Heart left ventricle (tissue), 16 donors: ENCODE data around the gene DGCR6L. TPM values are rescaled to one million over a fixed set of nuclear protein-coding genes. Genes with fewer than 3 reads are reported as not detected.

Source experiments
- ATAC-seq, 4 donors: fragments of 200-7000 bp; cut with Tn5 transposase; one replicate each; pipeline ENCODE4 v1.9.1; 2020 to 2022; ENCODE audit warnings: moderate library complexity in 4 of 4, mild to moderate bottlenecking in 3 of 4, moderate number of reproducible peaks in 1 of 4
- DNase-seq, 5 donors: peaks; one replicate each; pipeline ENCODE4 v3.0.0-alpha.2; 2020
- H3K27ac ChIP-seq, 12 donors: fragments of 200-600 bp; sonication (generic) in 4 of 12; one replicate each; pipeline versions ENCODE4 v1.5.0 to v1.8.0; 2016 to 2022; ENCODE audit warnings: mild to moderate bottlenecking in 2 of 12
- H3K27me3 ChIP-seq, 9 donors: fragments of 200-600 bp; sonication (generic) in 2 of 9; one replicate each; pipeline versions ENCODE4 v1.5.1 to v1.8.0; 2016 to 2022; ENCODE audit warnings: mild to moderate bottlenecking in 3 of 9
- H3K36me3 ChIP-seq, 9 donors: fragments of 200-600 bp; sonication (generic) in 2 of 9; one replicate each; pipeline versions ENCODE4 v1.5.0 to v1.8.0; 2018 to 2022; ENCODE audit warnings: mild to moderate bottlenecking in 2 of 9
- H3K4me1 ChIP-seq, 12 donors: fragments of 200-600 bp; sonication (generic) in 4 of 12; one replicate each; pipeline versions ENCODE4 v1.5.0 to v1.8.0; 2016 to 2022; ENCODE audit warnings: mild to moderate bottlenecking in 3 of 12
- H3K4me3 ChIP-seq, 12 donors: fragments of 200-600 bp; sonication (generic) in 4 of 12; one replicate each; pipeline versions ENCODE4 v1.5.0 to v1.8.0; 2017 to 2022; ENCODE audit warnings: mild to moderate bottlenecking in 9 of 12, moderate library complexity in 4 of 12
- H3K9me3 ChIP-seq, 12 donors: fragments of 200-600 bp; sonication (generic) in 4 of 12; one replicate each; pipeline versions ENCODE4 v1.5.0 to v1.8.0; 2016 to 2022; ENCODE audit warnings: mild to moderate bottlenecking in 1 of 12
- CTCF ChIP-seq, 12 donors: fragments of 200-600 bp; sonication (generic) in 4 of 12; IDR thresholded peaks; one replicate each; pipeline versions ENCODE4 v1.5.0 to v1.8.0; 2018 to 2022; ENCODE audit warnings: antibody characterized with exemption in 12 of 12, mild to moderate bottlenecking in 5 of 12
- POLR2A ChIP-seq, 2 donors: fragments of 450-650 bp; IDR thresholded peaks; one replicate each; pipeline ENCODE4 v1.6.1; 2017; ENCODE audit warnings: antibody characterized with exemption in 2 of 2, mild to moderate bottlenecking in 2 of 2, moderate library complexity in 2 of 2
- WGBS, 4 donors: extraction: QIAGEN DNeasy Blood & Tissue Kit in 2 of 4; methylation state at CpG; one replicate each; pipeline versions ENCODE4 v1.1.5 to v1.1.7; 2013 to 2018; 5-methylcytosine and 5-hydroxymethylcytosine counted together
- intact Hi-C, 10 donors: fragments of 100-400 bp; cut with DNase I; formaldehyde crosslinking; loops; one replicate each; pipeline versions ENCODE4 v1.11.1 to v1.14.2; 2022
- polyA plus RNA-seq, 2 donors: library from polyadenylated mRNA; stranded (reverse); fragments of 200-250 nt; gene quantifications; one replicate each; pipeline ENCODE4 v1.2.3, GENCODE V29; 2013
- total RNA-seq, 9 donors: library from RNA; depleted of rRNA in 2 of 9; stranded (reverse); fragments of >200 nt in 2 of 9; fragmentation: NEBNext Ultra II Directional in 3 of 9; extraction: Animal tissue kit (Norgen Biotek cat#: 25700) in 3 of 9; gene quantifications; one replicate each; pipeline versions ENCODE4 v1.1.0 to v1.2.4, GENCODE V29; 2016 to 2023
- donor health status: ischemic (EF 13 %, LVEDD 7.1; RV severe dilation, severe dysfunction).
- donor health status: healthy with polysubstance abuse.
- donor health status: DM: no; HTN: yes; CAD: no.
- donor health status: DM: no; HTN: no; CAD: no.
- donor health status: ischemic (EF 25% LVEDD 6.9; RV normal size, moderate dysfunction).
- donor health status: ischemic (EF 25% LVEDD 5.7; RV mildly dilated, moderate dysfunction).
- donor health status: healthy.
- donor health status: DM: yes; HTN: yes; CAD: no.
- donor health status: ischemic (EF 35%, LVEDD 5.7; RV mildly dilated, moderate dysfunction).
- donor health status: nonischemic (EF 11% LVEDD 7.7; RV severe dilation, severe dysfunction).
- donor health status: DM: yes; HTN: yes; CAD: no.
- donor health status: PGD.
- donor health status: ischemic (EF 29% LVEDD 5.4; RV normal size, mild dysfunction).
- donor health status: nonischemic (EF 23%, LVEDD 6.1; RV moderate dilation, normal function).

DGCR6L gene
- total and polyA plus RNA-seq, 11 donors, result 31.8 to 101 (median 46.1) TPM

GRCh38 chr22:20284471-20285086 lies 35.3 kb downstream of the DGCR6L start:
- peaks cover 0 to 6% (median 0%) of the 10 kb centered on the region in 9 donors for H3K27me3 ChIP-seq
- DNase-seq (no peak), ATAC-seq (no peak)
- H3K9me3 ChIP-seq, result no peaks in the 10 kb centered on the region
- no peak overlapping the region for H3K27ac ChIP-seq
- H3K4me1 ChIP-seq, result no peaks in the 10 kb centered on the region
- intact Hi-C loops, result loop anchor here (1.0 to 5.0 kb wide), 5 partner anchors 126 to 312 kb away; no protein-coding TSS in a partner anchor
- no peaks in the 10 kb centered on the region for H3K36me3 ChIP-seq
- TF ChIP-seq CTCF (IDR thresholded peaks at IDR 0.05) (no peak), POLR2A (IDR thresholded peaks at IDR 0.05) (no peak)
- WGBS, 4 donors, result 84 to 88% (median 86%) methylated on average over 8 to 13 of the region's 13 CpGs
- H3K4me3 ChIP-seq, result no peak overlapping the region

DNA sequence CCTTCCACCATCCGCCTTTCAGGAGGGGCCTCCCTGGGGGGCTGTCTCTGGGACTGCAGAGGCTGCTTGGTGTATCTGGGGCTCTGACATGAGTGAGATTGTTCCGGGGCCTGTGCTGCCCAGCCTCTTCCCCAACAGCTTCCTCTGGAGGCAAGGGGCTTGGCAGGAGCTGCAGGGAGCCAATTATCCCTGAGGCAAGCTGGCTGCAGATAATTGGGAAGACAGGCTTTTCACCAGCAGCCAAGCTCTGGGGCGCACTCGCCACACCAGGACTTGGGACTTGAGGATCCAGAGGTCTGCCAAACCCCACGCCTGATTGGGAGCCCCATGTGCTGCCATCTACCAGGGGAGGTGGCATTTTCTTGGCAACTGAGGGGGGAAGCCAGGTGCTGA lies 36.2 kb downstream of the DGCR6L start:
- TF ChIP-seq CTCF (IDR thresholded peaks at IDR 0.05), result no peak
- TF ChIP-seq POLR2A (IDR thresholded peaks at IDR 0.05), result no peak

DNA sequence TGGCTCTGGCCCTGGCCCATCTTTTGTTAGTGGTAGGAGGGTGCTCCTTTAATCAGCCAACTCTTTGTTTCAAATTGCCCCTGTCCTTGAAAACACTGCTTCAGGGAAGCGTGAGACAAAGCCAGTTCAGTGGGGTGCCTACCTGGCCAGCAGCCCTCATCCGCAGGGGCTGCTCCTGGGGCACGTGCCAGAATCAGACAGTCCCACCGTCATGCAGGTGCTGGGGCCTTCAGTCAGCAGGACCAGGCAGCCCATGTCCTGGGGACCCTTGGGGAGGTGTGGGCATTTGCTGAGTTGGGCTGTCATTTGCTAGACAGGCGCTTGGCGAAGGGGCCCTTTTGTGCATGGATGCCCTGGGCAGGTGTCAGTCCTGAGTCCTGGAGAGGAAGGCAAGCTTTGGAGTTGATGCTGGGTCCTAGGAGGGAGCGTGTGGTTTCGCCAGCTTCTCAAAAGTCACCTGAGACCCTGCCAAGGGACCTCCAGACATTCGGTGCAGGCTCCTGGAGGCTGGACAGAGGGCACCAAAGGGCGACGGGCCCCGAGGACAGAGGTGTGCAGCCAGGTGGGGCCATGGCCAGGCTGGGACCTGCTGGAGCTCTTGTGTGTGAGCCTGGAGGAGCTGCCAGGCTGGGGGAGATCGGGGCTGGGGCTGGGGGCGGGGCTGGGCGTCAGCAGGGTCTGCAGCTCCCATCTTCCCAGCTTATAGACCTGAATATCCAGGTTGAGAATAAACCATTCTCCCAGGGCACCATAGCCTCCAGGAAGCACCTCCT lies 36.8 kb downstream of the DGCR6L start:
- WGBS, 4 donors, result 81 to 89% (median 86%) methylated on average over 11 to 15 of the region's 15 CpGs

More for the DNA sequence above, 36.2 kb downstream of the DGCR6L start:
- H3K27me3 ChIP-seq, result peaks cover 0 to 6% (median 0%) of the 10 kb centered on the region in 9 donors
- no peak overlapping the region for H3K4me3 ChIP-seq
- H3K36me3 ChIP-seq, result no peaks in the 10 kb centered on the region
- no peaks in the 10 kb centered on the region for H3K9me3 ChIP-seq
- ATAC-seq (no peak), DNase-seq (no peak)
- WGBS, 4 donors, result 56 to 82% (median 67%) methylated on average over 2 to 5 of the region's 5 CpGs
- H3K27ac ChIP-seq, result no peak overlapping the region
- intact Hi-C loops, result loop anchor here in 4 of 10 donors (1.0 to 5.0 kb wide), 3 partner anchors 125 to 127 kb away; no protein-coding TSS in a partner anchor
- no peaks in the 10 kb centered on the region for H3K4me1 ChIP-seq

More for the DNA sequence above, 36.8 kb downstream of the DGCR6L start:
- intact Hi-C loops, result loop anchor here in 1 of 10 donors (5.0 kb wide), 1 partner anchor 126 kb away; no protein-coding TSS in a partner anchor
- Histone ChIP-seq H3K27me3 (peaks cover 0 to 6% (median 0%) of the 10 kb centered on the region in 9 donors), H3K4me1 (no peaks in the 10 kb centered on the region), H3K36me3 (no peaks in the 10 kb centered on the region), H3K27ac (no peak overlapping the region), H3K4me3 (no peak overlapping the region), H3K9me3 (no peaks in the 10 kb centered on the region)
- no peak for DNase-seq
- ATAC-seq, result no peak
- TF ChIP-seq CTCF (IDR thresholded peaks at IDR 0.05) (no peak), POLR2A (IDR thresholded peaks at IDR 0.05) (no peak)
